Measurements from ENCODE around the gene PTPRG.
A peak's percentile ranks its signal among the peaks of the same experiment; 100 is the strongest.

The PTPRG gene

GRCh38 chr3:61924991-61925390, 363.6 kb downstream of the PTPRG start:
- Histone ChIP-seq H3K4me3 (no peak overlapping the region), H3K27ac (peak overlapping the region in 1 of 21 experiments; percentile 26)

DNA sequence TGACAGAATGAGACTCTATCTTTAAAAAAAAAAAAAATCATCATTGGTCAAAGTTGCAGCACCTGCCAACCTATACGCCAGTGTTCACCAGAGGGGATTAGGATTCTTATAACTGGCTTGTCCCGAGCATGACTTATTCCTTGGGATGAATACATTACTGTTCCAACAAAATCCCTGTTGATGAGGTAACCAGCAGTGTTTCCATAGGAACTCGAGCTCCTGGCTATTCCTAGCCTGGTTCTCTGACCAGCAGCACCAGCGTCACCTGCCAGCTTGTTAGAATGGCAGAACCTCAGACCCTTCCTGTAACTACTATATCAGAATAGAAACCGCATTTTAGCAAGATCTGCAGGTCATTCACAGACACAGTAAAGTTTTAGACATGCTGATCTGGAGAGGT, 364.4 kb downstream of the PTPRG start:
- Histone ChIP-seq H3K4me3 (no peak overlapping the region), H3K27ac (peak overlapping the region in 3 of 21 experiments; percentile 48 to 62 (median 49))

- no peak overlapping the region for H3K4me3 ChIP-seq
These were observed 365.6 kb downstream of the PTPRG start for GRCh38 chr3:61926923-61927322.

GRCh38 chr3:61927332-61927731, 366.0 kb downstream of the PTPRG start:
- H3K27ac ChIP-seq: peak overlapping the region in 9 of 21 experiments; percentile 6 to 62 (median 34)
- H3K4me3 ChIP-seq: no peak overlapping the region

More at GRCh38 chr3:61926923-61927322, 365.6 kb downstream of the PTPRG start:
- peak overlapping the region in 8 of 21 experiments; percentile 17 to 62 (median 36) for H3K27ac ChIP-seq

DNA sequence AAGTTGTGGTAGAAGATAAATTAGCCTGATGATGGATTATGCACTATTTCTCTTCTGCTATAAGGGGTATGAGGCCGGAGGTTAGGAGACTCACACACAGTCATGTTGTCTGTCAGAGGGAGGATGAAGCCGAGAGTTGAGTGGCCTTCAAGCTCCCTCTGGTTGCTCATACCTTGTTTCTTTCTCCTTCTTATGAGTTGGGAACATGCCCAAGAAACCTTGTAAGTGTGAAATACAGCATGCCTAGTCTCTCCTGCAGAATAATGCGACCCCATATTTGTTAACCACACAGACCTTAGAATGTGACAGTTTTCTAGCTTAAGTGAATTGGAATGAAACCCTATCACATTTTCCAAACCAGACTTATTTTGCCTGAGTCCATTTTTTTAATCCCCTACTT, 366.7 kb downstream of the PTPRG start:
- Histone ChIP-seq H3K4me3 (no peak overlapping the region), H3K27ac (peak overlapping the region in 7 of 21 experiments; percentile 3 to 62 (median 16))

DNA sequence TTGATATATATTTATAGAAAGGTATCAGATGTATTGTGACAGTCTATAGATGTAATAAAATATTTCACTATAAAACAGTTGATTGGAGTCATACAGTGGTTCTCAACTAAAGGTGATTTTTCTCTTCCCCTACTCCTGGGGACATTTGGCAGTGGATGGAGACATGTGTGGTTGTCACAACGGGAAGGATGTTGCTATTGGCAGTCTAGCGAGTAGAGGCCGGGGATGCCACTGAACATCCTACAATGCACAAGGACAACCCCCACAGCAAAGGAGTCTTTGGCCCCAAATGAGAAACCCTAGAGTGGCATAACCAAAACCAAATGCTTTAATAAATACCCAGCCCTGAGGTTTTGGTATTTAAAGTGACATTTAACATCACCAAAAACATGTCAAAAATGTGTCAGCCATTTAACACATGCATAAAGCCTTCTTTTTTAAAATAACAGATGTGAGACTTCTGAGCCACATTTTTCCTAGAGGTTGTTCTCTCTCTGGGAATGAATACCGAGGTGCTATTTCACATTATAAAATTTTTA, 367.5 kb downstream of the PTPRG start:
- Histone ChIP-seq H3K4me3 (no peak overlapping the region), H3K27ac (peak overlapping the region in 1 of 21 experiments; percentile 11)

- Histone ChIP-seq H3K4me3 (no peak overlapping the region), H3K27ac (no peak overlapping the region)
These were observed 368.2 kb downstream of the PTPRG start for GRCh38 chr3:61929617-61930016.

DNA sequence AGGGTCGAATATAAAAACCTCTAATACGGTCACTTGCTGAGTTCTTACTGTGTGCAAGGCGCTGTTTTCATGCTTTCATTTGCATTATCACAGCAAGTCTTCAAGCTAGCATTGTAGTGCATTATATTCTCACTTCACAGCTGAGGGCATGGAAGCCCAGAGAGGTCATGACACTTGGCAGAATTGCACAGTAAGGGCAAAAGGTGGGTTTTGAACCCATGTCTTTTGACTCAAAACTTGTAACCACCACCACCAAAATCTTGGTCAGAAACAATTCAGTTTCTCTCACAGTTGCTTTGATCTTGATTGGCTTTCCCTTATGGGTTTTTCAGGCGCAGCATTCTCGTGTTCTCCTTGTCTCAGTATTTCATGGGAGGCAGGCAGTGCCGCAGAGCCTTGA, 371.1 kb downstream of the PTPRG start:
- H3K4me3 ChIP-seq: no peak overlapping the region
- no peak overlapping the region for H3K27ac ChIP-seq

DNA sequence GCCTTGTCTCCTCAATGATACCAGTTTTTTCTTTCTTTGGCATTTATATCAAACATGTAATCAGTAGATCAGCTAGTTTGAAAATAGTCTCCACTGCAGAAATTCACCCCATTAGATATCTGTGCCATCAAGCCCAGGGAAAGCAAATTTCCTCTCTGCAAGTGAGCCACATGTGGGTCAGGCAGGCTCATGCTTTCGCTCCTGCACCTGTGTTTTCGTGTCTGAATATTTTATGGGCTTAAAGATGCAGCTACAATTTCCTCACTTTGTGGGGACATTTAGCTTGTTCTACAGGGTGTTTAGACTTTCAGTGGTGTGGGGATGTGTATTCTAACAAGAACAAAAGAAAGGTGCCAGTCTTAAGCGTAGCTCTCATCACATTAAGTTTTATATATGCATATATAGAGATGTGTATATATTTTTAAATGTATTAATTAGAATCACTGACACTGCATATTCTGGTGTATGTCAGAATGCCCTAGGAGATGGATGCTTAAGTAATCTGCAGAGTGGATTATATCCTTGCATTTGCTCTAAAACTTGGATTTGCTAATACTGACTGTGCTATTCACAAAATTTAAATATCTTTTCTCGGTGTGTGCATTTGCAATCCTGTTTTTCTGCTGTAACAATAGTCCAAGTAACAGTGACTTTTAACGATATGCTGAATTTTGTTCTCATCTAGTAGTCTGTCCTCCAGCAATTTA, 372.6 kb downstream of the PTPRG start:
- no peak overlapping the region for H3K27ac ChIP-seq

GRCh38 chr3:61934505-61934871, 373.1 kb downstream of the PTPRG start:
- Histone ChIP-seq H3K27ac (no peak overlapping the region), H3K4me3 (no peak overlapping the region)

More for the DNA sequence above, 372.6 kb downstream of the PTPRG start:
- no peak overlapping the region for H3K4me3 ChIP-seq

DNA sequence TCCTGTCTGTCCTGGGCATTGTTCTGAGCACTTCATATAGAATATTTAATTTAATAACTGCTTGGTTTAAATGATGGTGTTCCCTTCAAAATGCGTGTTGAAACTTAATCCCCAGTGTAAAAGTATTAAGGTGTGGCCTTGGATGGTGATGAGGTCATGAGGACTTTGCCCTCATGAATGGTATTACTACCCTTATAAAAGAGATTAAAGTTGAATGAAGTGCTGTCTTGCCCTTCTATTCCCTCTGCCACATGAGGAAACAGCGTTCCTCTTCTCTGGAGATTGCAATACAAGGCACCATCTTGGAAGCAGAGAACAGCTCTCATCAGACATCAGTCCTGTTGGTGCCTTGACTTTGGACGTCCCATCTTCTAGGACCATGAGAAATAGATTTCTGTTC, 374.4 kb downstream of the PTPRG start:
- Histone ChIP-seq H3K4me3 (no peak overlapping the region), H3K27ac (no peak overlapping the region)

GRCh38 chr3:61936344-61936937, 375.1 kb downstream of the PTPRG start:
- Histone ChIP-seq H3K4me3 (no peak overlapping the region), H3K27ac (no peak overlapping the region)

GRCh38 chr3:61937477-61937876, 376.1 kb downstream of the PTPRG start:
- no peak overlapping the region for H3K27ac ChIP-seq
- no peak overlapping the region for H3K4me3 ChIP-seq

DNA sequence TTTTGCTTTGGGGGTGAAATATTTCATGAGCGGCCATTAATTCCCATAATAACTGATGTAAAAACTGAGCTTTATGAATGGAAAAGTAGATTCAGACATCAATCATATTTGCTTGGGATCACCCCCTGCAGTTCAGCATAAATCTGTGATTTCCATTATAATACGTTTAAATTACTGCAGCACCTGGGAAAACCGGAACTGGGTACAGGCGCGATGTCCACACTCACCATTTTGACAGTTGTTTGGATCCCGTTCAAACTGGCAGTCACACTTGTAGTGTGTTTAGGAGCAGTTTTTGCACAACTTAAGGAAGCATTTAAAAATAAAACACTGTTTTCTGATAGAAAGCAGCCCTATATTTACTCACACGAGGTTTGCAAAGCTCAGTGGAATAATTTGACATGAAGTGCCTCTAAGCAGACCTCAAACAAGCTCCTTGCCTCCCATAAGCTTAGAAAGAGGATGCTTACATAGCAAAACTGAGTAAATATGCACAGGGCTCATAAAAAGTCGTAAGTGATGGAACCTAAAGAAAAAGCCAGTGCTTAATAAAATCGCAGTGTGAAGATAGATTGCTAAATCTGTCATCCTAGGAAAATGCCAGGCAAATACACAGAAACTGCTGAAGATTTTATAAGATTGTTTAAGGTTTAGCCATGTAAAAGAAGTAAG, 377.6 kb downstream of the PTPRG start:
- Histone ChIP-seq H3K4me3 (no peak overlapping the region), H3K27ac (no peak overlapping the region)

DNA sequence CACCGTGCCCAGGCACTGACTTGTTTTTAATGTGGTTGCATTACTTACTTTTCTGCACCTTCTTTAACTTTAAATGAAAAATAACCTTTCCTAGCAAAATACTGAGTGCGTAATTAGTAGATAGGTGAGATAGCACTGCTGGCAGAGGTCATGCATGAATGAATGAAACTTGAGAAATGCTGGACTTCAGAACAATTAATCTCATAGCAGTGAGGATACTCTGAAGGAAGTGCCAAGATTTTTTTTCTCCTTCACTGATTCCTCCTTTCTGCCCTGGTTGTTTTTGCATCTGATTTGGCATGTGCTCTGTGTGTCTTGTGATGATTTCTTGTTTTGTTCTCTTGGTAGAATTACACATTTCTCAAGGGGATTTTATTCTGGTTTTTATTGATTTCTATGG, 378.9 kb downstream of the PTPRG start:
- H3K27ac ChIP-seq: no peak overlapping the region
- no peak overlapping the region for H3K4me3 ChIP-seq

DNA sequence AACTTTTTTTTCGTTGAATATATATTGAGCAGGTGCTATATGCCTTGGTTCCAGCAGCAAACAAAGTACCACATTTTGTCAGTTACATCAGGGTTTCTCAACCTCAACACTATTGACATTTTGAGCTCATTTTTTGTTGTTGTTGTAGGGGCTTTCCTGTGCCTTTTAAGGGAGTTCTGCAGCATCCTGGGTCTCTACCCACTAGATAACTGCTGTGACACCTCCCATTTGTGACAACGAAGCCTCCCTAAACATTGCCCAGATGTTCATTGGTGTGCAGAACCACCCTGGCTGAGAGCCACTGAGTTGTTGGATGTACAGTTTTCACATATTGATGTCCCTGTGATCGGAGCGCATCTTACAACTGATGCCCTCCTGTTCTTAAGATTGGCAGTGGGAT, 382.6 kb downstream of the PTPRG start:
- no peak overlapping the region for H3K27ac ChIP-seq
- no peak overlapping the region for H3K4me3 ChIP-seq

DNA sequence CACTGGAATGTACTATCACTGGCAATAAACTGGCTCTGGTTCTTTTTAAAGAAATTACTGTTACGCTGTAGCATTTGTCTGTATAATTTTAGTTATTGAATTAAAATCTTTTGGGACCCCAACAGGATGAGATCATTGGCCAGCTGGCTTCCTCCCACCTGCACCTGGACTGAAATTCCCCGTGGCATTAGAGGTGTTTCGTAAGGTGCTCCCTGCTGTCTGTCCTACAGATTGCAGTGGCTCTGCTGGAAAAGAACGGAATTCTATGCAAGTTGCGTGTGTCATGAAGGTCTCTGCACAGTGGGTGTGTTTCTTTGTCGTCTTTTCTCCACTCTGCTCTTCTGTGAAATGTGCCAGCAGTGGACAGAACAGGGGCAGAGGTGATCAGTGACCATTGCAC, 383.4 kb downstream of the PTPRG start:
- no peak overlapping the region for H3K27ac ChIP-seq
- H3K4me3 ChIP-seq: no peak overlapping the region

DNA sequence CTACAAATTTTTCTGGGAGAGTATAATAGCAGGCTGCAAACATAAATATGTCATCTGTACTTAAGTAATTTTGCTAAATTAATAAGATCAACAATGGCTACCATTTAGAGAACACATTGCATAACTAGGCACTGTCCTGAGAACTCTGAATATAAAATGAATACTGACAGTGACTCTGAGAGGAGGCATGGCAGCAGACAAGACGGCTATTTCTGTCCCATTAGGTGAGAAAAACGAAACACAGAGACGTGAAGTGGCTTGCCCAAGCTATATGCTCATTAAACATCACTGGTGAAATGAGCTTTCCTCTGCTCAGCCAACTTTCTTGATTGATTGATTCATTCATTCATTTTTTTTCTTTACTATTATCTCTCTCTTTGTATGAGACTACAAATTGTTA, 384.3 kb downstream of the PTPRG start:
- no peak overlapping the region for H3K4me3 ChIP-seq
- H3K27ac ChIP-seq: no peak overlapping the region

- H3K4me3 ChIP-seq: no peak overlapping the region
- H3K27ac ChIP-seq: no peak overlapping the region
These were observed 385.4 kb downstream of the PTPRG start for GRCh38 chr3:61946570-61947324.

- H3K27ac ChIP-seq: no peak overlapping the region
- no peak overlapping the region for H3K4me3 ChIP-seq
These were observed 386.1 kb downstream of the PTPRG start for GRCh38 chr3:61947456-61947855.
